ENCODE measurements around the gene SDC4. TPM values are rescaled to one million over a fixed set of nuclear protein-coding genes. Genes with fewer than 3 reads are reported as not detected.

Gene SDC4
- polyA plus RNA-seq, 1 experiment, result 147 TPM

DNA sequence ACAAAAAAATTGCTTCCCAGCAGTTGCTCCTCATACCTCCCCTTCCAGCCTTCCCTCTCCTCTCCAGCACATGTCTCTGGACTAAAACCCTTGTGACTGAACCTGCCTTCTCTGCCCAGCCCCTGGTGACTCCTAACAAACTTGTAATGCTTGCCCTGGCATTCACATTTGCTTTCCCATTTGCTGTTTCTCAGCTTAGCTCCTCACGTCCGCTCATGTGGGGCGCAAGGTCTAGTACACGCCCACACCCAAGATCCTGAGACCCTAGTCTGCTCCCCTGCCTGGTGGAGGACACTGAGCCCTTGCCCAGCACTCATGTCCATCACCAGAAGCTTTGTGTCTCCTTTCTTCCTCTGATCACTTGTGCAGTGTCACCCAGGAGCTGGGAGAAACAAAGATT is 59.8 kb downstream of the SDC4 start:
- POLR2A ChIA-PET, result no interaction called here
- DNase-seq (ENCODE audit: low read depth), result no peak
- Histone ChIP-seq H3K27me3 (ENCODE audit: control insufficient read depth, insufficient read depth, low read length) (no peaks in the 10 kb centered on the region; the same call in 1 of the 2 replicates), H3K36me3 (ENCODE audit: control insufficient read depth, insufficient read depth, low read length) (no peaks in the 10 kb centered on the region), H3K4me3 (ENCODE audit: low read depth, low read length) (no peak overlapping the region)
- CTCF ChIA-PET, result interaction anchor here (1.3 to 1.7 kb wide), 2 partner anchors 276 to 540 kb away, joined by 3 to 4 read pairs; no protein-coding TSS in a partner anchor
- TF ChIP-seq, protein P1, sequence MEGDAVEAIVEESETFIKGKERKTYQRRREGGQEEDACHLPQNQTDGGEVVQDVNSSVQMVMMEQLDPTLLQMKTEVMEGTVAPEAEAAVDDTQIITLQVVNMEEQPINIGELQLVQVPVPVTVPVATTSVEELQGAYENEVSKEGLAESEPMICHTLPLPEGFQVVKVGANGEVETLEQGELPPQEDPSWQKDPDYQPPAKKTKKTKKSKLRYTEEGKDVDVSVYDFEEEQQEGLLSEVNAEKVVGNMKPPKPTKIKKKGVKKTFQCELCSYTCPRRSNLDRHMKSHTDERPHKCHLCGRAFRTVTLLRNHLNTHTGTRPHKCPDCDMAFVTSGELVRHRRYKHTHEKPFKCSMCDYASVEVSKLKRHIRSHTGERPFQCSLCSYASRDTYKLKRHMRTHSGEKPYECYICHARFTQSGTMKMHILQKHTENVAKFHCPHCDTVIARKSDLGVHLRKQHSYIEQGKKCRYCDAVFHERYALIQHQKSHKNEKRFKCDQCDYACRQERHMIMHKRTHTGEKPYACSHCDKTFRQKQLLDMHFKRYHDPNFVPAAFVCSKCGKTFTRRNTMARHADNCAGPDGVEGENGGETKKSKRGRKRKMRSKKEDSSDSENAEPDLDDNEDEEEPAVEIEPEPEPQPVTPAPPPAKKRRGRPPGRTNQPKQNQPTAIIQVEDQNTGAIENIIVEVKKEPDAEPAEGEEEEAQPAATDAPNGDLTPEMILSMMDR (IDR thresholded peaks at IDR 0.05; ENCODE audit: insufficient read depth, low read depth, low read length), result no peak

DNA sequence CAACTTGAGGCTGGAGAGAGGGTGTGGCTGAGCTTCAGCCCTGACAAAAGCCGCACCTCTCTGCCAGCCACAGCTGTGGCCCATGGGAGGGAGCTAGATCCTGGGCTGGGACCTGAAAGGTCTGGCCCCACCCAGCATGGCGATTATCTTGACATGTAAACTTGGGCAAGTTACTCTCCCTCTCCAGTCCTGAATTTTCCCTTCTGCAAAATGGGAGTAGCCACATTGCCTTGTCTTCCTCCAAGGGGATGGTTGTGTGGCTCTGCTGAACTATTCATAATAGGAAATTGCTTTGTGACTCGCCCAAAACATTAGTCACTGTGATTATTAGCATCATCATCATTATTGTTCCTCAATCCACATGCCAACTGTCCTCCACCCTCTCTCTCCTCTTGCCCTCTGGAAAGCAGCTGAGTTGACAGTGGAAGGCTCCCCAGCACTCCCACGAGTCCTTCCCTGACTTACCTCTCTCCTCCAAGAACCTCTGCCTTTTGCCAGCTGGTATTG is 64.6 kb downstream of the SDC4 start:
- TF ChIP-seq, protein P1 (IDR thresholded peaks at IDR 0.05; ENCODE audit: insufficient read depth, low read depth, low read length), result no peak
- DNase-seq (ENCODE audit: low read depth), result no peak
- H3K27me3 ChIP-seq (ENCODE audit: control insufficient read depth, insufficient read depth, low read length), result no peaks in the 10 kb centered on the region; the same call in 1 of the 2 replicates
- H3K4me3 ChIP-seq (ENCODE audit: low read depth, low read length), result no peak overlapping the region
- ChIA-PET POLR2A (no interaction called here), CTCF (interaction anchor here (0.7 to 2.3 kb wide), 4 partner anchors 9 to 488 kb away, joined by 3 to 19 read pairs (median 4); no protein-coding TSS in a partner anchor)
- no peaks in the 10 kb centered on the region for H3K36me3 ChIP-seq (ENCODE audit: control insufficient read depth, insufficient read depth, low read length)

DNA sequence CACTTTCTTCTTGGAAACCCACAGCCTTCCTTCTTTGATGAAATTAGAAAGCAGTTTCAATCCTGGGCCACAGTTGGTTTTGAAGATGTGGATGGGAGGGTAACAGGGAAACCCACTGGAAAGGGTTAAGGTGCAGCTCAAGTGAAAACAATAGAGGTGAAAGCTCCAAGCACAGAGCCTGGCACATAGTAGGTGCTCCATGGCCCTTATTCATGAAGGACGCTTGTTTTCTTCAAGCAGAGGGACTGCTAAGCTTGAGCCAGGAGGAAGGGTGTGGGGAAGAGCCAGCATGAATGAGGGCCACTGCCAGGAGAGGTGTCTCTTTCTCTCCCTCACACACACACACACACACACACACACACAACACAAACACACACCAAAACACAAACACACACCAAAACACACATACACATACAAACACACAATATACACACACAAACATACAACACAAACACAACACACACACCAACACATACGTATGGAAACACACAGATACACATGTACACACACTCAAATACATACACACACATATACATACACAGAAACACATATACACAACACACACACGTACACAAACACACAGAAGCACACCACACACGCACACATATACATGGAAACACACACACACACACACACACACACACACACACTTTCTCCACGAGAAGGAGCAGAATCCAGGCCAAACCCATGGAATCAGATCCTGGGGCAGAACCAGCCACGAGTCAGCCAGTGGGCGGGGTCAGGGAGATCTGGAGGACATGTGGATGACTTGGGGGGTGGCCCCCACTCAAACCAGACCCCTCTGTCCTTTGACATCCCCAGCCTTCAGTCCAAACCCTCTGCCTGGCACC is 65.3 kb downstream of the SDC4 start:
- TF ChIP-seq, protein P1 (IDR thresholded peaks at IDR 0.05; ENCODE audit: insufficient read depth, low read depth, low read length), result no peak
- no peak for DNase-seq (ENCODE audit: low read depth)
- Histone ChIP-seq H3K4me3 (ENCODE audit: low read depth, low read length) (no peak overlapping the region), H3K36me3 (ENCODE audit: control insufficient read depth, insufficient read depth, low read length) (no peaks in the 10 kb centered on the region), H3K27me3 (ENCODE audit: control insufficient read depth, insufficient read depth, low read length) (no peaks in the 10 kb centered on the region; the same call in 1 of the 2 replicates)
- POLR2A ChIA-PET, result no interaction called here
- CTCF ChIA-PET, result interaction anchor here (1.6 to 2.3 kb wide), 2 partner anchors 10 to 239 kb away, joined by 3 to 19 read pairs; no protein-coding TSS in a partner anchor

DNA sequence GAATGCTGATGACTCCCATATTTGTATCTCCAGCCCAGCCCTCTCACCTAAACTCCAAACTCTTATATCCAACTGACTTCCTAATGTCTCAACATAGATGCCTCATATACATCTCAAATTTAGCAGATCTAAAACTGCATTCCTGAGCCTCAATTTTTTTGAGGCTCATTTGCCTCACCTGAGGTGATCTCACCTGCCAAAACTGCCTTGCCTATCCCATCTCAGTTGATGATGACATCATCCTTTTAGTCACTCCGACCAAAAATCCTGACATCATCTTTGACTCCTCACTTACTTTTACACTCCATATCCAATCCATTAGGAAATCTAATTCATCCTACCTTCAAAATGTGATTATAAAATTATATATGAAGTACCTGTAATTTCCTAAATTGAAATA is 68.2 kb downstream of the SDC4 start:
- no peaks in the 10 kb centered on the region for H3K27me3 ChIP-seq (ENCODE audit: control insufficient read depth, insufficient read depth, low read length)
- H3K4me3 ChIP-seq (ENCODE audit: low read depth, low read length), result no peak overlapping the region
- DNase-seq (ENCODE audit: low read depth), result no peak
- H3K36me3 ChIP-seq (ENCODE audit: control insufficient read depth, insufficient read depth, low read length), result no peaks in the 10 kb centered on the region
- TF ChIP-seq, protein P1 (IDR thresholded peaks at IDR 0.05; ENCODE audit: insufficient read depth, low read depth, low read length), result no peak
- ChIA-PET POLR2A (no interaction called here), CTCF (interaction anchor here (3.1 kb wide), 1 partner anchor 11 kb away, joined by 14 read pairs; no protein-coding TSS in a partner anchor)

DNA sequence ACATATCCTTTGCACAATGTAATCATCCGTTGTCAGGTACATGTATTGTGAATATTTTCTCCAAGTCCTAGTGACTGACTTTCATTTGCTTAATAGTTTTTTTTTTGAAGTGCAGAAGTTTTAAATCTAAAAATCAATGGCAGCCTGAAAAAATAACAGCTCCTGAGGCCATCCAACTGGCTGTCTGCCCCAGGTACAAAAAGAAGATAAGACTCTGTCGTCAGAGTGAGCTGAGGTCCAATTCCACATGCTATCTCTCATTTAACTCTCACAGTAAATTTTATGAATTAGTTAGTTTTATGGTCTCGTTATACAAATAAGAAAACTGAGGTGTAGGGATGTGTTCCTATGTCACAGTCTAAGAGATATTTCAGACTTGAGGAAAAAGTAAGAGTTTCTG is 72.9 kb downstream of the SDC4 start:
- DNase-seq (ENCODE audit: low read depth), result no peak
- POLR2A ChIA-PET, result no interaction called here
- H3K36me3 ChIP-seq (ENCODE audit: control insufficient read depth, insufficient read depth, low read length), result no peaks in the 10 kb centered on the region
- CTCF ChIA-PET, result interaction anchor here (1.0 kb wide), 2 partner anchors 15 to 231 kb away, joined by 3 to 4 read pairs; no protein-coding TSS in a partner anchor
- 0 out of 2 replicates have a peak, but pooled peaks cover 3% of the 10 kb centered on the region for H3K27me3 ChIP-seq (ENCODE audit: control insufficient read depth, insufficient read depth, low read length)
- TF ChIP-seq, protein P1 (IDR thresholded peaks at IDR 0.05; ENCODE audit: insufficient read depth, low read depth, low read length), result no peak
- H3K4me3 ChIP-seq (ENCODE audit: low read depth, low read length), result no peak overlapping the region
